Inflammatory macrophage (primary cell): ENCODE data around the gene BUD13.

Source experiments
- DNase-seq, 2 donors: peaks; one replicate each; pipeline ENCODE4 v3.0.0-alpha.2; 2020 to 2022

Gene BUD13

DNA sequence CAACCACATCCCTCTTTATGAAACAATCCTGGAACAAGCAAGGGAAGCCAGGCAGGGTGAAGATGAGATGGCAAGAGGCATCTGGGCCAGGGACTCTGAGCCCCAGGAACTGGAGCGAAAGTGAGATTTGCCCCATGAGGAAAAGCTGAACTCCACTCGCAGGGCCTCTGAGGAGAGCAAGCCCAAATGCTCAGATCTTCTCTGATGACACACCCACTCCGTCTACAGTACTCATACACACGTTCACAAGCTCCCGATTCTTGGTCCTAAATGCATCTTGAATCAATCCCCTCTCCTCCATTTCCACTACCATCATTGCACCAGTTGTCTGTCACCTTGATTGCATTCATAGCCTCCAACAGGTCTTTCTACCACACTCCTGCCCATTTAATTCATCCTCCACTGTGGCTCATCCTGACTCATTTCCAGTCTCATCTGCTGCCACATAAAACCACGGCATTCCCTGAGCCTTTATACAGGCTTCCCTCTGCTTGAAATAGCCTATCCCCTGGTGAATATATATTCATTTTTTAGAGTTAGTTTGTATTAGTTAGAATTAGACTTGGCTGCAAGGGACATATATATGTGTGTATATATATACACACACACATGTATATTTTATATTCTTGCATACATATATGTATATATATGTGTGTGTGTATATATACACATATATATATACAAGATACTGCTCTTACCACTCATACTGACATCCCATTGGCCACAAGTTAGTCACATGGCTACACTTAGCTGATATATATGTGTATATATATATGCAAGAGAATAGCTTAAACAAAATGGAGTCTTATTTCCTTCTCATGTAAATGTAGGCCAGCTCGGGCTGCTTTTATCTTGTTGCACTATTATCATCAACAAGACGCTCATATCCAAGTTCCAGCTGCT is 20.3 kb upstream of the BUD13 start:
- peak in 1 of 2 donors; percentile 9 for DNase-seq

DNA sequence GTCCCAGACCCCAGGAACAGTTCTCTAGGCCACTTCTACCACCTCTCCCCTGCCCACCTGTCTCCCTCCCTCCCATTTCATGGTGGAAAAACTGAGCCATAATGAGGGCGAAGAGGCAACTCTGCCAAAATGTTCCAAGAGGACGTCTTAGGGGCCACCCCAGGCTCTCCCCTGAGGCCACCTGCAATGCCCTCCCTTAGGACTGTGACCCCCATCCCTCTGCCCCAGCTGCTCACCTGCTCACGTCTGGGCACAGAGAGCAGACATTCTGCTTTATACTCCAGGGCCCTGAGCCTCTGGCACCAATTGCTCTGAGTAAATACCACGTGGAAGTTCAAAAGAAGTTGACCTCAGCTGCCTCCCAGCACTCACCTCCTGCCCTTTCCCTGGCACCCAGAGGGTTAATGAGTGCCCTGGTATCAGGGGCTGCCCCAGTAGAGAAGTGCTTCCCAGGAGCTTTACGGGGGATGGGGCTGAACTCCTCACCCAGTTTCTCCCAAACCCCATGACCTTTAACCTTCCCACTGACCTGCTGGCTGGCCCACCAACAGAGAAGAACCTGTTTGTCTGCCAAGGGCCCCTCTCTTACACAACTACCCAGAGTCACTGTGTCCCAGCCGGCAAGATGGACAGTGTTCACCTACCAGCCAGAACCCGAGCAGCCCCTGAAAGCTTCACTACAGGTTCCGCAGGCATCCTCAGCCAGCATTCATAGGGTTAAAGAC is 19.5 kb upstream of the BUD13 start:
- no peak for DNase-seq

GRCh38 chr11:116791813-116792143 is 19.0 kb upstream of the BUD13 start, which contains the start of gene APOA5:
Gene APOA5, minus strand, starts transcription at chr11:116791879. Its CDS starts 19 bp downstream, at chr11:116791860.
- DNase-seq: no peak

DNA sequence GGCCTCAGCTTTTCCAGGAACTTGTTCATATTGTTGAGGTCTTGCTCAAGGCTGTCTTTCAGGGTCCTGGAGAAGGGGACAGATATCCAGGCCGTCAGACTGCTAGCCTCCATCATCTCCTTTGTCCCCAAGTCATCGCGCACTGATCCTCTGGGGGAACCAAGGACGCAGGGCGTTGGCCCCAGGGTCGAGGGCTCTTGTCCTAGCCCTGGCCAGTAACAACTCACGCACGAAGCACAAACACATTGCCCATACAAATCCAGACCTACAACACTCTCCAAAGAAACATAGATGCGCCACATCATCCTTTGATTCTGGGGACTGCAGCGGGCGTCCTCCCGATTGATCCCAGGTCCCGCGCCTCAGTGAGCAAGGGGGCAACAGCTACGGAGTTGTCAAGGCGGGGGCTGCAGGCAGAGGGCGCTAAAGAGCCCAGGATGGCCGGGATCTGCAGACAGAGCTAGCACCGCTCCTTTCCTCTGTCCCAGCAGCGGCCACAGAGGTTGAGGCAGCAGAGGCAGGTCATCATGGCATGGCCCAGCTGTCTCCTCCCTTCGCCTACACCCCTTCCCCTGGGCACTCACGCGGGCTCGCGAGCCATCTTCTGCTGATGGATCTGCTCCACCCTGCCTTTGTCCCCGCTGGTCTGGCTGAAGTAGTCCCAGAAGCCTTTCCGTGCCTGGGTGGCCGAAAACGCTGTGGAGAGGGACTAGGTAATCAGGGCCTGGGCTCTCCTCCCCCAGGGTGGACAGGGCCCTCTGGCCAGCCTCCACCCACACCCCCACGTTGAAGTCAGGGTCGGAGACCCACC is 18.4 kb upstream of the BUD13 start:
- peak; percentile 64 to 76 for DNase-seq

GRCh38 chr11:116790167-116791001 is 17.6 kb upstream of the BUD13 start:
- DNase-seq: no peak

GRCh38 chr11:116788975-116789374 is 16.2 kb upstream of the BUD13 start:
- DNase-seq: no peak

- no peak for DNase-seq
Measured at GRCh38 chr11:116788534-116788933, 15.7 kb upstream of the BUD13 start.

DNA sequence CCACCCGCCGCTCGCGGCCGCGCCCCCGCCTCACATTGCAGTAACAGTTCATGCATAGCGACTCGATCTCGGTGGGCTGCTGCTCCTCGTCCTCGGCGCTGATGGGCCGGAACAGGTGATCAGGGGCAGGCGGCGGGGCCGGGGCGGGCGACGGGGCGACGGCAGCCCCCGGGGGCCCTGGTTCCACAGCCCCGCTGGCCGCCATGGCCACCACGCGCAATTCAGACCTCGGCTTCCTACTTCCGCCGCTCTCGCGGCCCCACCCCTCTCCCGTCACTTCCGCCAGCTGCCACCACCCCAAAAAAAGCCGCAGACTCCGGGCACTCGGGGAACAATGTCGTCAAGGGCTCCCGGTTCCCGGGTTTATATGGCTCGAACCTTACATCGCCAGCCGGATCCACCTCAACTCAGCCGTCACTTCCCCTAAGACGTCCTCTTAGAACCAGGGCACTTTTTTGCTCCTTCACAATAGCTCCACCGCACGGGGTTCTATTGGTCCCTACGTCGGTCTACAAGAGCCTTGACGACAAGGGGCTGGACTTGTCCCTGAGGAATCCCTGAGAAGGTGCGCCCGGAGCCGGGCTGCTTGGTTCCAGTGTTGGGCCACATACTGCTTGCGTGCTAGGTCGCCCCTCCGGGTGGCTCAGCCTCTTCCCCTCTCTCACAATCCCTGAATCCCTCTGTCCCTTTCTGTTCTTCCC is 15.1 kb upstream of the BUD13 start, which contains the start of gene ZPR1:
Gene ZPR1 (minus strand): TSS at position 238 of the 701 bp plus-strand sequence. CDS start 33 bp downstream, at position 205.
- DNase-seq: peak; percentile 76 to 85

- DNase-seq: no peak
Measured at GRCh38 chr11:116787436-116787785, 14.6 kb upstream of the BUD13 start.

DNA sequence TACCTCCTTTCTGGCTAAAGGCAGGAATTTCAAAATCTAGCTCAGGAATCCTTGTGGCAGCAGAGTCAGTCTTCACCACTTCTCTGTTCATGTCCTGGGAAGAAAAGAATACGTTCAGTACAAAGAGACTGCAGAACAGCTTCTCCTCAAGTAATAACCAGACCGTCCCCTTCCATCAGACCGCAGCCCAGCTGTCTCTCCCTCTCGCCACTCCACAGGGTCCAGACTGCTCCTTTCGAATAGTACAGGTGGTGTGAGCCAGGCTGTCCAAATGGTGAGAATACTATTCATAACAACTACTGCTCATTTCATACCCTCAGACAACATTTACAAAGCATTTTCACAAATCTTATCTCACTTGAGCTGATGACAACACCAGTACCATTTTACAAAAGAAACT is 14.2 kb upstream of the BUD13 start:
- no peak for DNase-seq

DNA sequence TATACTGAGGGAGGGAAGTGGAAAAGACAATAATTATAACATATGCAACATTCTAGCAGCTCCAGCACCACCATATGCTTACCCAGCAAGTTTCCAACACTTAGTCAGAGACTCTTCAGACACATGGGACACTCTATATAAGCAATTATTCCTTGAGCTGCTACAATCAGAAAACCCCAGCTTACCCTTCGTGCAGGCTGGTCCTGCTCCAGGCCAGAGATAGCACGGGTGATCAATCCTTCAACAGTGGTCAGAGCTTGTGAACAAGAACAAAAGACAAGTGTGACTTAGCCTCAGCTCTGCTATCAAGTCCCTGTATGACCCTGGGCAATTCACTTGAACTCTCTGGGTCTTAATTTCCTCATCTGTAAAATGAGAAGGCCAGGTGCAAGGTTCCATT is 13.5 kb upstream of the BUD13 start:
- no peak for DNase-seq

DNA sequence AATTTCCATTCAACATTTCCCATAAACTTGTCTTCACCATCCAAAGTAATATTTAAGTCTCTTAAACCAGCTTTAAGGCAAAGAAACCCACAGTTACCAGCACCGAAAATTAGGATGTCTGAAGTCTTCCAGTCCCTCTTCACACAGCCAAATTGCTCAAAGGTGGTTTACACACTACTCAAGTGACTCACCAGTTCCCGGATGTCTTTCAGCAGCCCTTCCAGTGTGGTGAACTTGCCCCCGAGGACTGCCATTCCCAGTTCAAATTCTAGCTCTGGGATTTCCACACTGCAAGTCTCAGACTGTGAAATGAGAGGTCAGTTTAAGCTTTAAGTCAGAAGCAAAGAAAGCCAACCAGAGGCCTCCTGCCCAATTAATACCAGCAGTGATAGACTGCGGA is 9.9 kb upstream of the BUD13 start:
- no peak for DNase-seq

DNA sequence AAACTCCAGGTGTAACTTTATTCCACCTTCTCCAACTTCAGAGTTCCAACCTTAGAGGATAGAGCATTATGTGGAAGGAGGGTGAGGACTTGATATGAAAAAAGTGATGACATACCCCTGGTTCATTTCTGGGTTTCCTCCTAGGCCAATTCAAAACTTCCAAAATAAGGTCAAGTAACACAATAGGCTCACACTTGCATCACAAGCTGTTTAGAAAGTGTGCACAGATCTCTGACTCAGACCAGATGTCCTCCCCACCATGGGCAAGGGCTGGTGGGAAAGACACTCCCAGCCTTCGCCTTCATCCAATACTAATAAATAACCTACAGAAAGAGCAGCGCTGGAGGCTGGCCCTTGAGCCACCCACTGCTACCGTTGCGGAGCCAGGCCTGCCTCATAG is 5.8 kb upstream of the BUD13 start:
- no peak for DNase-seq

GRCh38 chr11:116777056-116777455 is 4.3 kb upstream of the BUD13 start:
- no peak for DNase-seq

DNA sequence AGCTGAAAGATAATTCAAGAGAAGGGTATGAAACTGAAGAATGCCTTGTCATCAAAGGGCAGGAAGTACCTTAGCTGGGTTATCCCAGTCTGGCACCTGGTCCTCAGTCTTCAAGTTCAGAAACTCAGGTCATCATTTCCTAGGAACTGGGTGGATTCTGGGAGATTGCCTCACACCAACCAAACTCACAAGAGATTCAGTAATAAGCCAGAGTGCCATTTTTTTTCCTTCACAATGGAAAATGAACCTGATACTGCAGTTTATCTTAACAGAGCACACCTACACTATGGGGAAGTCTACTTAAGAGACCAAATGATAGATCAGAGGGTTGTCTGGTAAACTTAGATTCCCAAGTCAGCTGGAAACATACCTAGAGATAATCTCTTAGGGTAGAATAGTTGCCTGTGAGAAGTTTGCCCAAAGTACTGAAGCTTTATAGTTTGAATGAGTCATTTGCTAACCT is 3.8 kb upstream of the BUD13 start:
- DNase-seq: no peak

- DNase-seq: no peak
Measured at GRCh38 chr11:116775975-116776374, 3.2 kb upstream of the BUD13 start.

GRCh38 chr11:116774661-116775060 is 1.9 kb upstream of the BUD13 start:
- DNase-seq: no peak

DNA sequence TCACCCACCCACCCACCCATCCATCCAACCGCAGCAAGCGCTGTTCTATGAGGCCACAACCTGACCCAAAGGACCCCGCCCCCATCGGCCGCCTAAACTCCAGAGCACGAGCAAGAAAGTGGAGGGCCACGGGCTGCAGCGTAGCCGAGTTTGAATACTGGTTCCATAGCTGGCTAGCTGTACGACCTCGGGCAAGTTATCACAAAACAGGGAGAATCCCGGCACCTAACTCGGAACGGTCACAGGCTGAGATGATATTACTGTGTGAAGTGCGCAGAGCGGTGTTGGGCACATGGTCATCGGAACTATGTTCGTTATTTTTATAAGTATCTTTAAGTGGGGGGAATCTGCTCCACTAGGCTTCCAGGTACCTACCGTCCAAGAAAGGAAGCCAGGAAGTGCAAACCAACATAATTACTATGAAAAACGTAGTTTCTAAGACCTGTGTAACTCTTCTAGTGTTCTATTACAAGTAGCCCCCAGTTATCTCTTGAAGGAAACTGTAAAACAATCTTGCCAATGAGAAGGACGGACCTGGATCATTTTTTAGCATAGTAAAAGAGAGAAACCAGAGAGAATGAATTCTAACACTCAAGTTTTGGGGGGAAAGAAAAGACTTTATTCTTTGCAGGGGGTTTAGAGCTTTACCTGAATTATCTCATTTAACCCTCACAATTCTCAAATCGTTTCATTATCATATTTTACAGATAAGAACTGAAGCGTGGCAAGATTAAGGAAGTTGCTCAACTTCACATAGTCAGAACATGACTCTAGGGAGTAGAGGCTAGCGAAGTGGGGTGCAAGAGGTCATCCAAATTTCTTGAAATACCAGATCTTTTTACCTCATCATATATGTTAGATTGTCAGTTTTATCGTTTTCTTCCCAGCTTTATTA is 663 bp upstream of the BUD13 start:
- DNase-seq: peak; percentile 65 to 68

DNA sequence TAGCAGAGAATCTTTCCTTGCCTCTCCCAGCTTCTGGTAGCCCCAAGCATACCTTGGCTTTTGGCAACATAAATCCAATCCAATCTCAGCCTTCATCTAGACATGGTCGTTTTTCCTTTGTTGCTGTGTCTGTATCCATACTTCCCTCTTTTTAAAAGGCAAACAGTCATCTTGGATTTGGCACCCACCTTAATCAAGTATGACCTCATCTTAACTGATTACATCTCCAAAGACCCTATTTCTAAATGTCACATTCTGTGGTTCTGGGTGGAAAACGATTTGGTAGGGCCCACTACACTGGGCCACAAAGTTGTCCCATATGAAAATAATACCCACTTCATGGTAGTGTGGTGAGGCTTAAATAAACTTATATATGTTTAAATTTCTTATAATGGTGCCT is 852 bp downstream of the BUD13 start:
- DNase-seq: no peak

GRCh38 chr11:116762132-116762531 is 10.7 kb downstream of the BUD13 start:
- DNase-seq: no peak
